ENCODE measurements around the gene GATAD2B.

GATAD2B gene

DNA sequence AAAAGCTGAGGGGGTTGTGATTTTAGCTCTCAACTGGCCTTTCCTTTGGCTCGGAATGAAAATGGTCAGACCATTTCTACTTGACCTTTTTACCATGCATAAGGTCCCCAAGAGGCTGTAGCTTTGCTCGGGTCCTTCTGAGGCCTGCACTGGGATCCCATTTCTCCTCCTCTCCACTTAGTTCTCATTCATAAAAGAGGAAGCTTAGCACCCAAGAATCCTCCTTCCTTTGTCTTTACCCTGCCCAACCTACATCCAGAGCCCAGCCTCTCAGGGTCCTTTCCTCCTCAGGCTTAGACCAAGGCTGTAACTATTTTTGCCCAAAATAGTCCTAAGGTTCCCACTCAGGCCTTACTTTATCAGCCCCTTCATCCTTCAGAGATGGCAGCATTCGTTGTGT, 153.6 kb downstream of the GATAD2B start:
- TF ChIP-seq CTCF (conservative IDR thresholded peaks at IDR 0.05), result no peak
- peak overlapping the region; percentile 57 for H3K27ac ChIP-seq

GRCh38 chr1:153768316-153769181, 154.2 kb downstream of the GATAD2B start:
- peak overlapping the region; percentile 57 for H3K27ac ChIP-seq
- TF ChIP-seq CTCF (conservative IDR thresholded peaks at IDR 0.05), result no peak

GRCh38 chr1:153767519-153767918, 155.3 kb downstream of the GATAD2B start:
- H3K27ac ChIP-seq, result peak overlapping the region; percentile 57
- TF ChIP-seq CTCF (conservative IDR thresholded peaks at IDR 0.05), result no peak

- H3K27ac ChIP-seq, result peak overlapping the region; percentile 57; the same call in 1 of the 2 replicates
Measured at GRCh38 chr1:153766663-153767062, 156.1 kb downstream of the GATAD2B start.

DNA sequence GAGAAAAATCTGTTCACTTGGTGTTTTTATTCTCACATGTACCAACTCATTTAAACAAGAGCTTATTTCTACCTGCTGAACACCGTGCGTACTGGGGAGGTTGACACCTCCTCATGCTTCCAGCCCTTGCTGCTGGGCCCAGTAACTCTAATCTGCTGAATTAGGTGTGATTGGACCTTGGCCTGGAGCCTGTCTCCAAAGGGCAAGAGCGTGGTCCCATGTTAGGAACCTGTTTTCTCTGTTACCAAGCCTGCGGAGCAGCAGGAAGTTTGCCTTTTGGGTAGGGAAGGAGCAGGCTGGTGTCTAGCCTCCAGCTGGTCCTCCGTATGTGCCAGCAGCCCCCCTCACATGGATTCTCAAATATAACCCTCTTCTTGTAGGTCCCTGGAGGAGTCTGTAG, 158.5 kb downstream of the GATAD2B start:
- no peak overlapping the region for H3K27ac ChIP-seq
- no peak for TF ChIP-seq CTCF (conservative IDR thresholded peaks at IDR 0.05)

GRCh38 chr1:153763365-153764225, 159.2 kb downstream of the GATAD2B start:
- H3K27ac ChIP-seq, result no peak overlapping the region
- TF ChIP-seq CTCF (conservative IDR thresholded peaks at IDR 0.05), result no peak

DNA sequence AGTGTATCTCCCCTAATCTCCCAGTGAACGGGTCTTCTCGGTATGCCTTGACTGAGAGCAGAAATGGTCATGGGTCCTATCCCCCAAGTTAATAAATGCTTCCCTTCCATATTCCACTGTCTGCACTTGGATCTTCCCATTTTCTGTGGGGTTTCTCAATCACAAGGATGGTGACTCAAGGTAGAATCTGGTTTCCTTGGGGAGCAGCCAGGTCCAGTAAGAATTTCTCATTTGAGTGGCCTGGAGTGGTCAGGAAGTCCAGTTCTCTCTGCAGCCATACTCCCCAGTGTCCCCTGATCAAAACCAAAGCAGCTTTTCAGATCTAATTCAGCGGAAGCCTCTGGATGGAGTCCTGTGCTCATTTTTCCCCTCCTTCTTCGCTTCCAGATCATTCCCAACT, 162.3 kb downstream of the GATAD2B start:
- TF ChIP-seq CTCF (conservative IDR thresholded peaks at IDR 0.05), result no peak
- H3K27ac ChIP-seq, result no peak overlapping the region

Data from VCaP (cell line).